ENCODE data around the gene LRFN2. TPM values are rescaled to one million over a fixed set of nuclear protein-coding genes. Genes with fewer than 3 reads are reported as not detected.

The LRFN2 gene
- total and polyA plus RNA-seq, 2 experiments from 2014 or later: 0.29 to 2.5 TPM

DNA sequence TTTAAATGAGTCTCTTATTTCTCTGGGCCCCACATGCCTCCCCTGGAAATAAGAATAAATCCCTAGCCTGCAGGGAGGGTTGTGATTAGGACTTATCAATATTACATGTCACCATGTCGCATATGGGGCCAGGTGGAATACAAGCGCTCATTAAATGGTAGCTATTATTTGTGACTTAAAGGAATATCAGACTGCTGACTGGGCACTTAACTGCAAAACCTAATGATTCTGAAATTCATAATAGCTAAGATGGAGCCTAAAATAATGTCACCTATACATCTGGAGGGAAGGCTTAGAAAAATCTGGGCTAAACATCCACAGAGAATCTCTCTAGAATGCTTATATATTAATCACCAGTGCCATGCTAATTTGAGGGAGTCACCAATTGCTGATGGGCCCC is 106.5 kb downstream of the LRFN2 start:
- no peak overlapping the region for H3K4me3 Mint-ChIP-seq
- ATAC-seq (no peak), DNase-seq (ENCODE audit: low spot score) (no peak)
- peaks cover 10% of the 10 kb centered on the region for H3K27me3 Mint-ChIP-seq (ENCODE audit: insufficient read depth, low read depth, poor library complexity)
- no peak overlapping the region for H3K4me2 ChIP-seq
- no peak overlapping the region for H2AFZ ChIP-seq
- no peak overlapping the region for H3K4me3 ChIP-seq
- H3K36me3 ChIP-seq (ENCODE audit: insufficient read depth): no peaks in the 10 kb centered on the region
- 0 out of 2 replicates have a peak, but pooled peaks cover 4% of the 10 kb centered on the region for H3K4me1 ChIP-seq (ENCODE audit: insufficient read depth)
- H3K79me2 ChIP-seq (replicated peaks; ENCODE audit: insufficient read depth): no peaks in the 10 kb centered on the region
- H3K27me3 ChIP-seq (ENCODE audit: insufficient read depth): no peaks in the 10 kb centered on the region
- H3K27ac ChIP-seq (ENCODE audit: low read depth): no peak overlapping the region
- TF ChIP-seq, protein P1, sequence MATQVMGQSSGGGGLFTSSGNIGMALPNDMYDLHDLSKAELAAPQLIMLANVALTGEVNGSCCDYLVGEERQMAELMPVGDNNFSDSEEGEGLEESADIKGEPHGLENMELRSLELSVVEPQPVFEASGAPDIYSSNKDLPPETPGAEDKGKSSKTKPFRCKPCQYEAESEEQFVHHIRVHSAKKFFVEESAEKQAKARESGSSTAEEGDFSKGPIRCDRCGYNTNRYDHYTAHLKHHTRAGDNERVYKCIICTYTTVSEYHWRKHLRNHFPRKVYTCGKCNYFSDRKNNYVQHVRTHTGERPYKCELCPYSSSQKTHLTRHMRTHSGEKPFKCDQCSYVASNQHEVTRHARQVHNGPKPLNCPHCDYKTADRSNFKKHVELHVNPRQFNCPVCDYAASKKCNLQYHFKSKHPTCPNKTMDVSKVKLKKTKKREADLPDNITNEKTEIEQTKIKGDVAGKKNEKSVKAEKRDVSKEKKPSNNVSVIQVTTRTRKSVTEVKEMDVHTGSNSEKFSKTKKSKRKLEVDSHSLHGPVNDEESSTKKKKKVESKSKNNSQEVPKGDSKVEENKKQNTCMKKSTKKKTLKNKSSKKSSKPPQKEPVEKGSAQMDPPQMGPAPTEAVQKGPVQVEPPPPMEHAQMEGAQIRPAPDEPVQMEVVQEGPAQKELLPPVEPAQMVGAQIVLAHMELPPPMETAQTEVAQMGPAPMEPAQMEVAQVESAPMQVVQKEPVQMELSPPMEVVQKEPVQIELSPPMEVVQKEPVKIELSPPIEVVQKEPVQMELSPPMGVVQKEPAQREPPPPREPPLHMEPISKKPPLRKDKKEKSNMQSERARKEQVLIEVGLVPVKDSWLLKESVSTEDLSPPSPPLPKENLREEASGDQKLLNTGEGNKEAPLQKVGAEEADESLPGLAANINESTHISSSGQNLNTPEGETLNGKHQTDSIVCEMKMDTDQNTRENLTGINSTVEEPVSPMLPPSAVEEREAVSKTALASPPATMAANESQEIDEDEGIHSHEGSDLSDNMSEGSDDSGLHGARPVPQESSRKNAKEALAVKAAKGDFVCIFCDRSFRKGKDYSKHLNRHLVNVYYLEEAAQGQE (IDR thresholded peaks at IDR 0.05; ENCODE audit: unreplicated experiment): no peak
- H3K4me1 Mint-ChIP-seq: peaks cover 21% of the 10 kb centered on the region
- no peaks in the 10 kb centered on the region for H4K20me1 ChIP-seq (replicated peaks; ENCODE audit: insufficient read depth)
- H3K9me2 ChIP-seq (ENCODE audit: insufficient read depth): 0 out of 2 replicates have a peak, but pooled peaks cover 2% of the 10 kb centered on the region
- H3K27ac Mint-ChIP-seq: no peak overlapping the region
- no peaks in the 10 kb centered on the region for H3K9me3 Mint-ChIP-seq
- no peaks in the 10 kb centered on the region for H3K36me3 Mint-ChIP-seq (ENCODE audit: low read depth)
- H3F3A ChIP-seq (replicated peaks; ENCODE audit: low read depth): no peaks in the 10 kb centered on the region

DNA sequence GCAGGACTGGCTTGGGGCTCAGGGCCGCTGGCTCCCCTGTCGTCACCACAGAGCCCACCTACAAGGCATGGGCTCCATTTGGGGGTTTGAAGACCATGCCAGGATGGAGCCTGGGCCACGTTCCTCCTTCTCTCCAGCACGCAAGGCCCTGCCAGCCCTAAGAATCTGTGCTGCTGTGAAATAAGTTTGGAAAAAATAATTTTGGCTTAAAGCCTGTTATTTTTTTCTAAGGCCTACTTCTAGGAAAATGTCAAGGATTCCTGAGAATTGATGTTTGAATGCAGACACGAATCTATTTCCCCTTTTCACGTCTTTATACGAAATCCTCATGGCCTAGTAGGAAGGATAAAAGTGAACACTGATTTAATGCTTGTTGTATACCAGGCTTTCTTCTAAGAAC is 107.5 kb downstream of the LRFN2 start:
- no peaks in the 10 kb centered on the region for H3F3A ChIP-seq (replicated peaks; ENCODE audit: low read depth)
- DNase-seq (ENCODE audit: low spot score): no peak
- no peak overlapping the region for H3K4me3 Mint-ChIP-seq
- H3K4me1 Mint-ChIP-seq: peaks cover 21% of the 10 kb centered on the region
- H3K4me2 ChIP-seq: no peak overlapping the region
- H3K4me1 ChIP-seq (ENCODE audit: insufficient read depth): 0 out of 2 replicates have a peak, but pooled peaks cover 4% of the 10 kb centered on the region
- no peaks in the 10 kb centered on the region for H3K9me3 Mint-ChIP-seq
- no peak overlapping the region for H2AFZ ChIP-seq
- H3K27ac Mint-ChIP-seq: no peak overlapping the region
- no peaks in the 10 kb centered on the region for H4K20me1 ChIP-seq (replicated peaks; ENCODE audit: insufficient read depth)
- no peaks in the 10 kb centered on the region for H3K36me3 Mint-ChIP-seq (ENCODE audit: low read depth)
- no peak for TF ChIP-seq EZH2phosphoT487 (IDR thresholded peaks at IDR 0.05; ENCODE audit: unreplicated experiment)
- H3K27ac ChIP-seq (ENCODE audit: low read depth): no peak overlapping the region
- H3K9me2 ChIP-seq (ENCODE audit: insufficient read depth): peaks cover 4% of the 10 kb centered on the region; the same call in 1 of the 2 replicates
- no peaks in the 10 kb centered on the region for H3K79me2 ChIP-seq (replicated peaks; ENCODE audit: insufficient read depth)
- H3K36me3 ChIP-seq (ENCODE audit: insufficient read depth): no peaks in the 10 kb centered on the region
- peaks cover 13% of the 10 kb centered on the region for H3K27me3 Mint-ChIP-seq (ENCODE audit: insufficient read depth, low read depth, poor library complexity)
- H3K27me3 ChIP-seq (ENCODE audit: insufficient read depth): no peaks in the 10 kb centered on the region
- H3K4me3 ChIP-seq: no peak overlapping the region
- ATAC-seq: no peak

DNA sequence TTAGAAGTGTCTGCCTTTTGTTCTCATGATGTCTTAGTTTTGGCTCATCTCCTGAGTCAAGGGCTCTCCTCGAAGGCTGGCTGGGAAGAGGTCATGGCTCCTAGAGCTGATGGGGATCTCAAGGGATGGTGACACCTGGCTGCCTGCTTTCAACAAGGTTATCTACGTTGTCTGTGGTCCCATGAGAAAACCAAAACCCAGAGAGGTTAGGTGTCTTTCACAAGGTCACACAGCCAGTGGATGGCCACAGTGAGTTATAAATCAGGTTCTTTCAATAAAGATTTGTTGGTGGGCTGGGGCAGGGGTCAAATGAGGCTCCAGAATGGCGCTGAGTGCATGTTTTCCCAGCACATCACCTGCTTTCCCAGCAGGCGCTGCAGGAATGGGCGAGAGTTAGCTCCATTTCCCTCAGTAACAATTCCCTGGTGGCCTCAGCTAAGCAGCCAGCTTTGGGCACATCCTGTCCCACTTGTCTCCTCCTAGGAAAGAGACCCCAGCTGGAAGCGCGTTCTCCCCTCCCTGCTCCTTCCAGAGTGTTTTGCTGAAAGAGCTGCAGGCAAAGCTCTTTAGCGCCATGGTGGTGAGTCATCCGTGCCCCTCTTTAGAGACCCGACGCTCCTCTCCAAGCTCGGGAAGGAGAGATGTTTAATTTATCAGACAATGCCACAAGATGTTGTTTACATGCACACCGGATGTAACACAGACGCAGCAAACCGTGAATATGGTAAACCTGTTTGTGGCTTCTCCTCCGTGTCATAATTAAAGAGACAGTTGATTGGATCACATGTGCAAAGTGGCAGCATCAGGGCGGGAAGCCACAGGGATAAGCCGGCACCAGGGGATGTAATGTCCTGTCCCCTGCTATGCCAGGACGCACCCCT is 109.7 kb downstream of the LRFN2 start:
- DNase-seq (ENCODE audit: low spot score): peak; percentile 62
- H3K27me3 Mint-ChIP-seq (ENCODE audit: insufficient read depth, low read depth, poor library complexity): peaks cover 16% of the 10 kb centered on the region

More for the DNA sequence above, 109.7 kb downstream of the LRFN2 start:
- TF ChIP-seq EZH2phosphoT487 (IDR thresholded peaks at IDR 0.05; ENCODE audit: unreplicated experiment) (no peak), POLR2AphosphoS5 (IDR thresholded peaks at IDR 0.05; ENCODE audit: low read depth) (no peak)
- TF ChIP-seq, protein P2, sequence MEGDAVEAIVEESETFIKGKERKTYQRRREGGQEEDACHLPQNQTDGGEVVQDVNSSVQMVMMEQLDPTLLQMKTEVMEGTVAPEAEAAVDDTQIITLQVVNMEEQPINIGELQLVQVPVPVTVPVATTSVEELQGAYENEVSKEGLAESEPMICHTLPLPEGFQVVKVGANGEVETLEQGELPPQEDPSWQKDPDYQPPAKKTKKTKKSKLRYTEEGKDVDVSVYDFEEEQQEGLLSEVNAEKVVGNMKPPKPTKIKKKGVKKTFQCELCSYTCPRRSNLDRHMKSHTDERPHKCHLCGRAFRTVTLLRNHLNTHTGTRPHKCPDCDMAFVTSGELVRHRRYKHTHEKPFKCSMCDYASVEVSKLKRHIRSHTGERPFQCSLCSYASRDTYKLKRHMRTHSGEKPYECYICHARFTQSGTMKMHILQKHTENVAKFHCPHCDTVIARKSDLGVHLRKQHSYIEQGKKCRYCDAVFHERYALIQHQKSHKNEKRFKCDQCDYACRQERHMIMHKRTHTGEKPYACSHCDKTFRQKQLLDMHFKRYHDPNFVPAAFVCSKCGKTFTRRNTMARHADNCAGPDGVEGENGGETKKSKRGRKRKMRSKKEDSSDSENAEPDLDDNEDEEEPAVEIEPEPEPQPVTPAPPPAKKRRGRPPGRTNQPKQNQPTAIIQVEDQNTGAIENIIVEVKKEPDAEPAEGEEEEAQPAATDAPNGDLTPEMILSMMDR (conservative IDR thresholded peaks at IDR 0.05; ENCODE audit: low read depth in 2 of 2): peak in 1 of 2 experiments; percentile 13; a peak in 1 of 4 replicates
- Histone ChIP-seq H3K9me2 (ENCODE audit: insufficient read depth) (peaks cover 7% of the 10 kb centered on the region; the same call in 1 of the 2 replicates), H3K4me2 (no peak overlapping the region), H3F3A (replicated peaks; ENCODE audit: low read depth) (no peaks in the 10 kb centered on the region), H3K4me3 (no peak overlapping the region), H3K27me3 (ENCODE audit: insufficient read depth) (no peaks in the 10 kb centered on the region), H3K79me2 (replicated peaks; ENCODE audit: insufficient read depth) (no peaks in the 10 kb centered on the region), H2AFZ (no peak overlapping the region), H3K4me1 (ENCODE audit: insufficient read depth) (0 out of 2 replicates have a peak, but pooled peaks cover 9% of the 10 kb centered on the region), H3K27ac (ENCODE audit: low read depth) (no peak overlapping the region), H4K20me1 (replicated peaks; ENCODE audit: insufficient read depth) (no peaks in the 10 kb centered on the region), H3K36me3 (ENCODE audit: insufficient read depth) (no peaks in the 10 kb centered on the region)
- peak; percentile 50 for ATAC-seq
- Mint-ChIP-seq H3K4me1 (peaks cover 33% of the 10 kb centered on the region), H3K4me3 (no peak overlapping the region), H3K36me3 (ENCODE audit: low read depth) (no peaks in the 10 kb centered on the region), H3K9me3 (no peaks in the 10 kb centered on the region), H3K27ac (no peak overlapping the region; the same call in 1 of the 2 replicates)

All from GM23338 (cell line).